H1 (cell line): ENCODE measurements around the gene KCTD17. TPM values are rescaled to one million over a fixed set of nuclear protein-coding genes. Genes with fewer than 3 reads are reported as not detected.

Experiments
- CHD7 ChIP-seq: fragments of 300-600 bp; sonication (generic); IDR thresholded peaks from 2 replicates; pipeline ENCODE4 v1.7.1; 2012; ENCODE audit warnings: low read length, moderate library complexity, mild to moderate bottlenecking, inconsistent platforms; ENCODE audit not compliant: insufficient replicate concordance
- GABPA ChIP-seq: IDR thresholded peaks from 2 replicates; pipeline ENCODE4 v1.6.1; 2011; ENCODE audit warnings: mild to moderate bottlenecking, low read length, moderate library complexity, borderline replicate concordance; ENCODE audit not compliant: insufficient read depth
- JUN ChIP-seq: IDR thresholded peaks from 2 replicates; pipeline ENCODE4 v1.6.1; 2011; ENCODE audit warnings: low read depth, mild to moderate bottlenecking, improper control_type of control experiment, low read length
- KDM4A ChIP-seq: IDR thresholded peaks from one replicate; pipeline ENCODE4 v1.7.1; 2012; ENCODE audit warnings: low read depth, mild to moderate bottlenecking, moderate library complexity, low read length, inconsistent platforms; ENCODE audit not compliant: severe bottlenecking
- RFX5 ChIP-seq: IDR thresholded peaks from 2 replicates; pipeline ENCODE4 v1.6.1; 2011; ENCODE audit warnings: low read depth, low read length, improper control_type of control experiment, borderline replicate concordance
- RNF2 ChIP-seq: fragments of 200-900, 300-1000 bp; sonication (generic); IDR thresholded peaks from 2 replicates; pipeline ENCODE4 v1.7.1; 2016; ENCODE audit warnings: borderline replicate concordance, low read depth, mild to moderate bottlenecking, antibody characterized with exemption, low read length; ENCODE audit not compliant: poor library complexity, severe bottlenecking; ENCODE audit errors: missing control alignments
- SIX5 ChIP-seq: IDR thresholded peaks from 2 replicates; pipeline ENCODE4 v1.6.1; 2011; ENCODE audit warnings: mild to moderate bottlenecking, low read depth, low read length
- SRF ChIP-seq: IDR thresholded peaks from 2 replicates; pipeline ENCODE4 v1.6.1; 2011; ENCODE audit warnings: mild to moderate bottlenecking, low read depth, low read length, moderate library complexity
- USF2 ChIP-seq: IDR thresholded peaks from 2 replicates; pipeline ENCODE4 v1.6.1; 2011; ENCODE audit warnings: low read length, improper control_type of control experiment
- polyA plus RNA-seq, 7 experiments: library from polyadenylated mRNA; depleted of rRNA in 3 of 7; stranded (reverse) in 5 of 7; unstranded in 2 of 7; fragments of >200 nt in 5 of 7; fragments of 200-250 nt in 2 of 7; gene quantifications; 1 replicate in 5 of 7; 2 replicates in 1 of 7; 4 replicates in 1 of 7; pipeline versions ENCODE4 v1.2.1 to v1.2.3, GENCODE V29; 2011 to 2013; ENCODE audit warnings: missing spikeins in 2 of 7, mixed read lengths in 2 of 7
- total RNA-seq: library from RNA; stranded (reverse); fragmentation: NEBNext Ultra II Directional; extraction: Animal tissue kit (Norgen Biotek cat#: 25700); gene quantifications from 2 replicates; pipeline ENCODE4 v1.2.1, GENCODE V29; 2021

KCTD17 gene
- total and polyA plus RNA-seq, 2 of the 8 experiments (the other 6 are each of a cell fraction or from before 2014, with no cell fraction given) = 39.4 to 44.0 TPM

- TF ChIP-seq CHD7 (no peak), KDM4A (no peak), SRF (no peak), RNF2 (no peak), GABPA (no peak), SIX5 (no peak), RFX5 (no peak), JUN (no peak), USF2 (no peak)
Observed at GRCh38 chr22:37009490-37009889, 42.1 kb upstream of the KCTD17 start (continued).
